ENCODE results near the gene OR2J2. TPM values are rescaled to one million over a fixed set of nuclear protein-coding genes. Genes with fewer than 3 reads are reported as not detected.
"Not testable (repeated sequence)": the region's sequence is repeated elsewhere in the genome, so short reads cannot be mapped to it uniquely, and the experiment has no call there.

OR2J2 gene
- total RNA-seq, 1 donor from 2014 or later, result not detected

DNA sequence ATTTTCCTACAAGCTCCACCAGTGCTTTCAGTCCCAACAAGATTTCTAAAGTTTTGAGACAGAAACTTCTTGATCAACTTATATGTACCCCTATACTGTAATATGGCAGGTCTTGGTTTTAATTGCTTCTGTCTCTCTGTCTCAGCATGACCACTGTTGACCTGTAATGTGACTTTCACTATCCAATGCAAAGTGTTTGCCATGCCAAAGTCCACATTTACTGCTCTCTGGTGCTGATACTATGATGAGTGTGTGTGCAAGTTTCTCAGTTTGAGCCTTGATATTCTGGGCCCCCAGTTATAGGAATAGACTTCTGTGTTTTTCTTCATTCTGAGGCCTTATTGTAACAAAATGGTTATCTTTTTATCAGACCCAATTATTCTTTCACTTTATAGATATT is 45.8 kb downstream of the OR2J2 start:
- Histone ChIP-seq H3K27ac (ENCODE audit: low read depth, low read length) (no peak overlapping the region), H3K36me3 (ENCODE audit: control insufficient read depth in 3 of 3, insufficient read depth in 3 of 3, low read length in 3 of 3) (no peaks in the 10 kb centered on the region), H3K9me3 (ENCODE audit: control insufficient read depth in 3 of 3, low read length in 3 of 3) (no peaks in the 10 kb centered on the region), H3K27me3 (ENCODE audit: control insufficient read depth in 3 of 3, insufficient read depth in 3 of 3, low read length in 3 of 3) (no peaks in the 10 kb centered on the region), H3K9ac (ENCODE audit: low read depth in 1 of 3, low read length in 3 of 3) (no peak overlapping the region), H3K4me1 (ENCODE audit: control insufficient read depth in 3 of 3, insufficient read depth in 3 of 3, low read length in 3 of 3) (no peaks in the 10 kb centered on the region), H3K4me3 (ENCODE audit: low read length in 3 of 3) (no peak overlapping the region)

DNA sequence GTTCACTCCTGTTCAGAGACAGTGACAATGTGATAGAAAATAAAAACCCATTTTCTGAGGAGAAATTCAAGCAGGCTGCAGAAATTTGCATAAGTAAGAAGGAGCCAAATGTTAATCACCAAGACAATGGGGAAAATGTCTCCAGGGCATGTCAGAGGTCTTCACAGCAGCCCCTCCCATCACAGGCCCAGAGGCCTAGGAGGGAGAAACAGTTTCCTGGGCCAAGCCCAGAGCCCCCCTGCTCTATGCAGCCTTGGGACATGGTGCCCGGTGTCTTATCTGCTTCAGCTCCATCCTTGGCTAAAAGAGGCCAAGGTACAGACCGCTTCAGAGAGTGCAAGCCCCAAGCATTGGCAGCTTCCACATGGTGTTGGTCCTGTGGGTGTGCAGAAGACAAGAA is 46.5 kb downstream of the OR2J2 start:
- H3K36me3 ChIP-seq (ENCODE audit: control insufficient read depth in 3 of 3, insufficient read depth in 3 of 3, low read length in 3 of 3); H3K9ac ChIP-seq (ENCODE audit: low read depth in 1 of 3, low read length in 3 of 3); H3K4me1 ChIP-seq (ENCODE audit: control insufficient read depth in 3 of 3, insufficient read depth in 3 of 3, low read length in 3 of 3); H3K27ac ChIP-seq (ENCODE audit: low read depth, low read length); H3K9me3 ChIP-seq (ENCODE audit: control insufficient read depth in 3 of 3, low read length in 3 of 3); H3K27me3 ChIP-seq (ENCODE audit: control insufficient read depth in 3 of 3, insufficient read depth in 3 of 3, low read length in 3 of 3); H3K4me3 ChIP-seq (ENCODE audit: low read length in 3 of 3): not testable (repeated sequence)

DNA sequence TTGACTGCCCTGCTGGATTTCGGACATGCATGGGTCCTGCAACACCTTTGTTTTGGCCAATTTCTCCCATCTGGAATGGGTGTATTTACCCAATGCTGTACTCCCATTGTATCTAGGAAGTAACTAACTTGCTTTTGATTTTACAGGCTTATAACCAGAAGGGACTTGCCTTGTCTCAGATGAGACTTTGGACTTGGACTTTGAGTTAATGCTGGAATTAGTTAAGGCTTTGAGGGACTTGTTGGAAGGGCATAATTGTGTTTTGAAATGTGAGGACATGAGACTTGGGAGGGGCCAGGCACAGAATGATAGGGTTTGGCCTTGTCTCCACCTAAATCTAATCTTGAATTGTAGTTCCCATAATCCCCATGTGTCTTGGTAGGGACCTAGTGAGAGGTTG is 47.3 kb downstream of the OR2J2 start:
- H3K4me1 ChIP-seq (ENCODE audit: control insufficient read depth in 3 of 3, insufficient read depth in 3 of 3, low read length in 3 of 3); H3K9me3 ChIP-seq (ENCODE audit: control insufficient read depth in 3 of 3, low read length in 3 of 3); H3K27me3 ChIP-seq (ENCODE audit: control insufficient read depth in 3 of 3, insufficient read depth in 3 of 3, low read length in 3 of 3); H3K4me3 ChIP-seq (ENCODE audit: low read length in 3 of 3); H3K27ac ChIP-seq (ENCODE audit: low read depth, low read length); H3K9ac ChIP-seq (ENCODE audit: low read depth in 1 of 3, low read length in 3 of 3); H3K36me3 ChIP-seq (ENCODE audit: control insufficient read depth in 3 of 3, insufficient read depth in 3 of 3, low read length in 3 of 3): not testable (repeated sequence)

Other genes with a start within 250 kb of the OR2J2 start
- gene TRIM27, start 246.9 kb upstream of the OR2J2 start, total RNA-seq, result 62.1 TPM
- 1.6 TPM for gene ZNF311, start 165.6 kb upstream of the OR2J2 start, total RNA-seq
- not detected for gene OR2W1, start 125.7 kb upstream of the OR2J2 start, total RNA-seq
- gene OR2B3, start 83.6 kb upstream of the OR2J2 start, total RNA-seq, result not detected
- gene OR2J1, start 71.4 kb upstream of the OR2J2 start, total RNA-seq, result not detected
- not detected for gene OR2J3, start 62.8 kb upstream of the OR2J2 start, total RNA-seq
- not detected for gene OR14J1, start 130.8 kb downstream of the OR2J2 start, total RNA-seq
- not detected for gene OR5V1, start 198.0 kb downstream of the OR2J2 start, total RNA-seq
- not detected for gene OR12D3, start 204.4 kb downstream of the OR2J2 start, total RNA-seq
- not detected for gene OR12D2, start 224.7 kb downstream of the OR2J2 start, total RNA-seq
- not detected for gene OR12D1, start 244.0 kb downstream of the OR2J2 start, total RNA-seq